ENCODE data around the gene REX1BD. TPM values are rescaled to one million over a fixed set of nuclear protein-coding genes. Genes with fewer than 3 reads are reported as not detected.
"Not testable (repeated sequence)": the region's sequence is repeated elsewhere in the genome, so short reads cannot be mapped to it uniquely, and the experiment has no call there.

The REX1BD gene
- polyA plus RNA-seq, 1 donor, result 22.5 TPM

- DNase-seq, result peak; percentile 97
Measured at GRCh38 chr19:18571564-18572344, 16.8 kb upstream of the REX1BD start, which contains the start of gene UBA52. Gene UBA52 (plus strand): TSS chr19:18571857. CDS start chr19:18573301, 1,444 bp downstream.

DNA sequence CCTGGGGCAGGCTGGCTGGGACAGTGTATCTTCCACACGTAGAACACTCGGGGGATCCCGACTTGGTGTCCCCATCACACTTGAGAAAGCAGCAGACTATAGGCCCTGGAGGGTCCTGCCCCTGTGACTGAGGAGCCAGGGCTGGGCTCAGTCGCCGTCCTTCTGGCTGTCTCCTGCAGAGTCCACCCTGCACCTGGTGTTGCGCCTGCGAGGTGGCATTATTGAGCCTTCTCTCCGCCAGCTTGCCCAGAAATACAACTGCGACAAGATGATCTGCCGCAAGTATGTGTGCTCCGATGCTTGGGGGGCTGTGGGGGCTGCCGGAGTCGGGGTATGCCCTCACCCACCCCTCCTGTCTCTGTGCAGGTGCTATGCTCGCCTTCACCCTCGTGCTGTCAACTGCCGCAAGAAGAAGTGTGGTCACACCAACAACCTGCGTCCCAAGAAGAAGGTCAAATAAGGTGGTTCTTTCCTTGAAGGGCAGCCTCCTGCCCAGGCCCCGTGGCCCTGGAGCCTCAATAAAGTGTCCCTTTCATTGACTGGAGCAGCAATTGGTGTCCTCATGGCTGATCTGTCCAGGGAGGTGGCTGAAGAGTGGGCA is 13.8 kb upstream of the REX1BD start:
- no peak for DNase-seq

GRCh38 chr19:18576383-18576782 is 12.2 kb upstream of the REX1BD start:
- no peak for DNase-seq

- DNase-seq, result no peak
Measured at GRCh38 chr19:18577365-18577914, 11.2 kb upstream of the REX1BD start.

GRCh38 chr19:18580311-18580710 is 8.3 kb upstream of the REX1BD start:
- no peak for DNase-seq

GRCh38 chr19:18586306-18586705 is 2.3 kb upstream of the REX1BD start:
- DNase-seq, result no peak

- DNase-seq, result no peak
Measured at GRCh38 chr19:18587561-18587960, 1.0 kb upstream of the REX1BD start.

DNA sequence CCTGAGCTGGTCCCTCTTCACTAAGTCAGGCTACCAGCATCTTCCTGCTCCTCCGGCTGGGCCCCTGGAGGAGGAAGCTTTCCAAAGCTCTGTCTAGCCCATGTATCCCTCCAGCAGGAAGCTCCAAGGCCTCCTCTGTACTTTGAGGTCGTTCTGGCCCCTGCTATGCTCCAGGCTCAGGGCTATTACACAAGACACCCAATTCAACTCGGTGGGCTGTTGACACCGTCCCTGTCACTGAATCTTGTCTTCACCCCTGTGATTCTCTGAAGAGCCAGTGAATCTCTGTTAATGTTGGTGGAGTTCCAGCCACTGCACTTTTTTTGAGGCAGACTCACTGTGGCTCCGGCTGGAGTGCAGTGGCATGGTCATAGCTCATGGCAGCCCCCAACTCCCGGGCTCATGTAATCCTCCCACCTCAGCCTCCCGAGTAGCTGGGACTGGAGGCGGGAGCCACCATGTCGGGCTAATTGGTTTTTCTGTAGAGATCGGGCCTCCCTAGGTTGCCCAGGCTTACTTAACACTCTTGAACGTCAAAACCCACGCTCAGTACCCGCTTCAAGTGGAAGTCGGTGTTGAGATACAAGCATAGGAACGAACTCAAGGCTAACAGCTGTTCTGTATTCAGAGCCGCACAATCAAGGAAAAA is 512 bp upstream of the REX1BD start:
- no peak for DNase-seq

DNA sequence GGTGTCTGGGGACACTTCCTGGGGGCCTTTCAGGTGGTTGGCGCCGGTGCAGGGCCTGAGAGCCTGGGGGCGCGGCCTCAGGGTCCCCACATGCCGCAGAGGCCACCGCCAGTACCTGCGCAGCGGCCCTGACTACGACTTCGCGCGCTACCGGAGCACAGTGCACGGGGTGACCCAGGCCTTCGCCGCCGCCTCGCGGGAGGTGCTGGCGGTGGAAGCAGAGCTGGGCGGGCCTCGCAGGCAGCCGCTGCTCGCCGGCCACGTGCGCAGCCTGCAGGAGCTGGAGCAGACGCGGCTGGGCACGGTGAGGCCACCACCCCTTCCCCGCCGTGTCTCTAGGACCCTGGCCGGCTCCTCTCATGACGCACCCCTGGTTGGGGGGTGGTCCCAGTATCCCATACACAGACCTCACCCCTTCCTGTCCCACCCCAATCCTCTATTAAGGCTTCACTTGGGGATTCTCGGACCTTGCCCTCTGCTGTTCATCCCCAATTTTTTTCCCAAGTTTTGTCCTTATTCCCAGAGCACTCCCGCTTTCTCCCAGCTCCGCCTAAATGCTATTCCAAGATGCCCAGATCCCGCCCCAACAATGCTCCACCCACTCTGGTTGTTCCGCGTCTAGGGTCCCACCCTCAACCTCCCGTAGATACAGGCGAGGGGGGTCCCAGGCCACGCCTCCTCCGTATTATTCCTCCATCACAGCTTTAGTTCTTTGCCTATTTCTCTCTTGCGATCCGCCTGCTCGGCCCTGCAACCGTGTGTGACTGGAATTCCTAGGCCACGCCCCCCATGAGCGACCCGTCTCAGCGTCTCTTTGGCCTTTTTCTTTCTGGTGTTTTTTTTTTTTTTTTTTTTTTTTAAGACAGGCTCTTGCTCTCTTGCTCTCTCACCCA is 1.0 kb downstream of the REX1BD start:
- DNase-seq, result peak; percentile 66

- peak; percentile 83 for DNase-seq
Measured at GRCh38 chr19:18590273-18591272, 2.0 kb downstream of the REX1BD start.

DNA sequence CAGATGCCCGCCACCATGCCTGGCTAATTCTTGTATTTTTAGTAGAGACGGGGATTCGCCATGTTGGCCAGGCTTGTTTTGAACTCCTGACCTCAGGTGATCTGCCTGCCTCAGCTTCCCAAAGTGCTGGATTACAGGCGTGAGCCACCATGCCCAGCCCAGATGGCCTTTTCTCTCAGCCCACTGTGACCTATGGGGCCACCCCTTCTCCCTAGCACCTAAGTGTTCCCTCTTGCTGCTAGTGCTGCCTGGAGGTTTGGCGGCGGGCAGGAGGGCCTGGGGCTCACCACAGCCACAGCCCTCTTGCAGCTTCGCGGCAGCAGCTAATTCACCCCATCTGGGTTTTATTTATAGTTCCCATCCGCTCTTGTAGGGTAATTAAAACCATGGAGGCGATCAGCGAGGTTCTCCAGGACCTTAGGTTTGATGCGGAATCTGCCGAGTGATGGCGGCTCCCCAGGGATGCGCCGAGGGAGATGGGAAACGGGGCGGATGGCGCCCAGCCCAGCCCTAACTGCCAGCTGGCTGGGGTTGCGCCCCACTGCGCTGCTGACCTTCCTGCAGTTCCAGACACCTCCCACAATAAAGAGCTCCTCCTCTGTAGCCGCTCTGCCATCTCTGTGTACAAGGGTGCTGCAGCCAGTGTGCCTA is 3.3 kb downstream of the REX1BD start:
- DNase-seq, result no peak

- DNase-seq, result not testable (repeated sequence)
Measured at GRCh38 chr19:18592732-18593131, 4.1 kb downstream of the REX1BD start.

GRCh38 chr19:18593367-18594095 is 4.9 kb downstream of the REX1BD start:
- no peak for DNase-seq

- DNase-seq, result peak; percentile 87
Measured at GRCh38 chr19:18594096-18594823, 5.7 kb downstream of the REX1BD start.

- DNase-seq, result no peak
Measured at GRCh38 chr19:18594824-18595373, 6.3 kb downstream of the REX1BD start.

GRCh38 chr19:18595475-18595874 is 6.9 kb downstream of the REX1BD start:
- DNase-seq, result no peak

DNA sequence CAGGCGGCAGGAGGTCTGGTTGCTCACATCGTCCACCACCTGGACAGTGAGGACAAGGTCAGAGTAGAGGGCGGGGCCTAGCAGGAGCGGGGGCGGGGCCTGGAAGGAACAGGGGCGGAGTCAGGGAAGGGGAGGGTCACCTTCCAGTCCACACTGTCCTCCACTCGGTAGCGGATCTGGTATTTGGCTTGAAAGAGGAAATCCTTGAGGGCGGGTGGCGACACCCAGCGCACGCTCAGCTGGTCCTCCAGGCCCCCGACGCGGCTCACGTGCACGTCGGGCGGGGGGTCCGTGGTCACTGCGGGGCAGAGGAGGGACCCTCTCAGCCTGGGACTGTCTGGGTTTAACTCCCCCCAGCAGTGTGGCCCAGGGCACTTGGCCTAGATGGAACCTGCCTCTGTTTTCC is 8.2 kb downstream of the REX1BD start:
- no peak for DNase-seq

All from left kidney (tissue), 2 donors.